ENCODE data around the gene LRMDA.

Gene LRMDA

DNA sequence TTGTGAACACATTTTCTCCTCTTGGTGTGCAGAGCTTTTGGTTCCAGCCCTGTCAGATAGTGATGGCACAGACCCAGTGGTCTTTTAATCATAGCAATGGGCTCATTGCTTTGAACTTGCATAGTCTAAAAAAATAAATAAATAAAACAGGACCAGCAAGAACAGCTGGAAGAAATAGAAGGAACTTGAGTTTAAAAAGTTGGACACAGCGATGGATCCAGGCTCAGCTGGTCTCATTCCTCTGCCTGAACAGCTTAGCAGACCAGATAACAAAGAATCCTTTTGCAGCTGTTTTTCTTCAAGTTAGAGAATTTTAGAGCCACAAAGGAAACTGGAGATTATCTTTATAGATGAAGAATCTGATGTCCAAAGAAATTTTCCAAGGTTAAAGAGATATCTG, 1005.6 kb downstream of the LRMDA start:
- no peak for DNase-seq

- DNase-seq: no peak
Measured at GRCh38 chr10:76440426-76440825, 1009.0 kb downstream of the LRMDA start.

DNA sequence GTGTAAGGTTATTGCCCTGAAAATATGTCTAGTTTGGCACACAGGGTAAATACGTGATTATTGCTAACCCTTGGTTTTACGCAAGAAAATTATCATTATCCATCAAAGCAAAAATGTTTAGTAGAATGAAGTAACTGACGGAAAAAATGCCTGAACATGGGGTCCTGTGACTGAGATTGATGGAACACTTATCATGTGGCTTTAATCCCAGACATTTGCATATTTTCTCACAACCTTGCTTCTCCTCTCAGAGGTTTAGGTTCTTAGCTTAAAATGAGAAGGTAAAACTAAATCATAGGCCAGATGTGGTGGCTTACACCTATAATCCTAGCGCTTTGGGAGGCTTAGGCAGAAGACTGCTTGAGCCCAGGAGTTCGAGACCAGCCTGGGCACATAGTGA, 1010.7 kb downstream of the LRMDA start:
- DNase-seq: no peak

DNA sequence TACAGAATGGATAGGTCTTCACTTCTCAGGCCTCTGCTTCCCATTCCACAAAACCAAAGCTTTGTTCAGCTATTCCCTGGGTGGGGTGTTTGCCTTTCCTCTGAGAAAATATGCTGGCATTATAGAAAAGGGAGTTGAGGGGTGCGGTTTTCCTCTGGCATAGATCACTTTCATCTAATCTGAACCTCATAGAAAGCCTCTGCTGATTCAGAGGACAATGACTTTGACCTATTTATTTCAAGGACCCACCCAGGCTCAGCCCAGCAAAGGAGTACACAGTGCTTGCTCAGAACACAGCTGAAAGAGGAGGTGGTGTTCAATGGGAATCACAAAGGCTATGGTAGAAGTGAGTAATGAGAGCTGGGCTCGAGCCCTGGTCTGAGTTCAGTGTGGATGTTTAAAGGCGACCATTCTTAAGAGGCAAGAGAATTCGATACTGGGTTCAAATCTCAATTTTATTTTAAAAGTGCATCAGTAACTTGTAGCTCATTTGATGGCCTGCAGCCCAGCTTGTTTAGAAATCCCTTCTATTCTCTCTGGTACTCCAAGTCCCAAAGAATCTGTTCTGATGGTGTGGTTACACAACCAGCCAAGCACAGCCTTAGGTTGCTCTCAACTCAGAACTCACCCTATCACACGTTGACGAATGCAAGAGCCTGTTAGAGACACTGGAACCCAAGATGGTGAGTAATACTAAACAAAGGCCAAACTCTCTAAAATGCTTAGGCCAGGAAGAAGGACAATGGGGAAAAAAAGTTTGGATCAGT, 1012.8 kb downstream of the LRMDA start:
- DNase-seq: no peak

GRCh38 chr10:76447578-76447977, 1016.2 kb downstream of the LRMDA start:
- no peak for DNase-seq

DNA sequence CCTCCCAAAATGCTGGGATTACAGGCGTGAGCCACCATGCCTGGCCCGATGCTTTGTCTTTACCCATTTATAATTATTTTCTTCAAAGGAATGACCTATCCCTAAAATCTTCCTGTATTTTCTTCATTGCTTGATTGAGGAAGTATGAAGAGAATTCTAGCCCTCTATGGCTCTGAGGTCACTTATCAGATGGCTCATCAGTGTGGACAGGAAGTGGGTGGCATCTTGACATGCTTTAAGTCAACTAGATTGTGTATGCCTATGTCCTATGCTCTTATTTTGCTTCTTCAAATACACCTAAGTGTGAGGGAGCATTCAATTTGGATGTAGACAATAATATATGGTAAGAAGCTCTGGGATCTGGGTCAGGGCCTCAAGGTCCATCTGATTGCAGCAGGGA, 1020.5 kb downstream of the LRMDA start:
- DNase-seq: no peak

DNA sequence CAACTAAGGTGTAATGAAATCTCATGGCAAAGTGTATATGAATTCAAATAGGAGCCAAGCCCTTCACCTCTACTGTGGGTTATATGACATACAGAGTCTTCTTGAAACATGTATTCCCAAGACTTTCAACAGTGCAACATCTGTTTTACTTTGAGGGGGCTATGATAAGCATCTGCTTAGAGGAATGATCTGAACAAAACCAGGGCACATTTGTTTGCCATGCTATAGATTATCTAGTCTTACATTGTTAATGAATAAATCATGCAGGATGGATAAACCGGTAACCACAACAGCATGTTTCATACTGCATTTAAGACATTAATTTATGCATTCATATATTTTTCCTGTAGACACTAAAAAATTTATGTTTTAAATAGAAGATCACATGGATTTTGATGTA, 1021.9 kb downstream of the LRMDA start:
- DNase-seq: no peak

DNA sequence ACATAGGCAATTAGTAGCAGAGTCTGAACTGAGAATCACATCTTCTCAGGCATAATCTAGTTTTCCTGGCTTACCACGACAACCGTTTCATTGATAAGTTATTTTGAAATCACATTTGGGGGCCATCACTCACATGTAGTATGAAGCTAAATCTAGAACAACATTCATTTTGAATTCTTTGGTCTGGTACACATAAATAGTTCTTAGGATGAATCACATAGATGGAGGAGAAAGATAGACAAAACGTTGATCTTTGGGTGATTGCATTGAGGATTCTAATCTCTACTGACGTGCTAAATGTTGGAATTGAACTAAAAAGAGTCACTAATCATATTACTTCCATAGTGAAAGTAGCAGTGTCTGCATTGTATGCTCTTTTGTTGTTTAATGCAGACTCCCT, 1022.6 kb downstream of the LRMDA start:
- no peak for DNase-seq

DNA sequence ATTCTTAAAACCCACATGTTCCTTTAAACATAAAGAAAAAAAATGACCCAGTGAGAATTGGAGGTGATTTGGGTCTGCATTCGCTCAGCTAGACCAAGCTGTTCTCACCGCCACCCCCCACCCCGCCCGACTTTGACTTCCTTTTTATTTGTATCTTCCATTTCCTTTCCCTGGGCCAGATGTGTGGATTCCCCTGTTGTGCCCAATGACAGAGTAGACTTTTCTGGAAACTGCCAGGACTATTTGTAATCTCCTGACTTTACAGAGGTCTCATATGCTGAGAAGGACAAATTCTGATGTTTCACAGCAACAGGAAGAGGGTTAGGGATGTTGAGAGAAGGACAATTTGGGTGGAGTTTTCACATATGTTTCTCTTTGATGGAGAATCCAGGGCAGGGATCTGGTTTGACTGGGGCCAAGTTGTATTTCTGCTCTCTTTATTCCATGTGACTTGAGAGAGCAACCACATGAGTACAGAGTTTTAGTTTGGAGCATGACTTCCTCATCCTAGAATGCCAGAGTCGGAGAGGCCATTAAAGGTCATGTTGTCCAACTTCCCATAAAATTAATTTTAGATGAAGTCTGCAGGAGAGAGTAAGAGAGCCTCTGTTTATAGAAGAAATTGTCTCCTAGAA, 1023.2 kb downstream of the LRMDA start:
- no peak for DNase-seq

DNA sequence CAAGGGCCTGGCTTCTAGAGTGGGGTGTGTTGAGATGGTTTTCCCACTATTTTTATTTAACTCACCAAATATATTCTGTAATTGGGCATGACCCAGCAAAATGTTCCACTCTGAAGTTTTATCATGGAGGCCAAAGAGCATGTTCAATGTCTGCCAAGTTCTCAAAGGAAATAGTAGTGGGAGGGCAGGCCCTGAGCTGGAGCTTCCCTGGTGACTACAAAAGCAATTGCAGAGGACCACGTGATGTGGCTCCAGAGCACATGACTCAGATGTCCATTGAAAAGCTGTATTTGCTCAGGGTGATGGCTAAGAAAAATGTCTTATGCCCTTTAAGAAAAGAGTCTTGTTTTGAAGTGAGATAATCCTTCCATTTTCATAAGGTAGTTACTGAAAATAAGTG, 1024.8 kb downstream of the LRMDA start:
- no peak for DNase-seq

GRCh38 chr10:76459016-76459730, 1027.7 kb downstream of the LRMDA start:
- DNase-seq: no peak

DNA sequence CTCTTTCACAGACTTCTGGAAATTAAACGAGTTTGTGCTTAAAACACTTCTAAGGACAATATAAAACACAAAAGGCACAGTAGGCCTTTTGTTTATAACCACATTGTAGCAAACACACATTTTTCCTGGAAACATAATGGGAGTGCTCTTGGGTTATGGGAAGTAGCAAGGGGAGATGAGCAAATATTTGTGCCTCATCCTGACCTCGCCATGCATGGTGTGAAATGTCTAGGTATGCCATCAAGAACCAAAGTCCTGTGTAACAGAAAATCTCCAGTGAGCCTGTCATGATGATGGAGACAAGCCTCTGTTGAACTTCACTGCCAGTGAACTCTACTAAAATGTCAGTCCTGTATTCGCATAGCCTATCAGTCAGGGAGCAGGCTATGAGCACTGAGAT, 1029.6 kb downstream of the LRMDA start:
- DNase-seq: no peak

DNA sequence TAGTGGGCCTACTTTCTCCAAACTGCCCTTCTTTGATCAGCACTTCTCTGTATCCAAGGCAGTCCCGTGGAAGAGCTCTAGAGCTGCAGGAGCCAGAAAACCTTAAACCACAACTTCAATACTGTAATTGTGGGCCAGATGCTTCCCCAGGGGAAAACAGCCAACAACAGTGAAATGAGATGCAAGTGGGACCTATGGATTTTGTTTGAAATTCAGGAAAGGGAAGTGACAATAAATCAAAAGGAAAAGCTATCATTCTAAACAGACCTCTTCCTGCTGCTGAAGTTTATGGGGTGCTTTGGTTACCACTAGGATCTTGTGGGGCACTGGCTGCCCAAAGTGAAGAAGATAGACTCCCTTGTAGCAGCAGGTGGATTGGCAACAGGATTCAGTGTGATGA, 1031.7 kb downstream of the LRMDA start:
- DNase-seq: no peak

GRCh38 chr10:76466836-76467503, 1035.5 kb downstream of the LRMDA start:
- DNase-seq: no peak

GRCh38 chr10:76469675-76470074, 1038.3 kb downstream of the LRMDA start:
- DNase-seq: no peak

DNA sequence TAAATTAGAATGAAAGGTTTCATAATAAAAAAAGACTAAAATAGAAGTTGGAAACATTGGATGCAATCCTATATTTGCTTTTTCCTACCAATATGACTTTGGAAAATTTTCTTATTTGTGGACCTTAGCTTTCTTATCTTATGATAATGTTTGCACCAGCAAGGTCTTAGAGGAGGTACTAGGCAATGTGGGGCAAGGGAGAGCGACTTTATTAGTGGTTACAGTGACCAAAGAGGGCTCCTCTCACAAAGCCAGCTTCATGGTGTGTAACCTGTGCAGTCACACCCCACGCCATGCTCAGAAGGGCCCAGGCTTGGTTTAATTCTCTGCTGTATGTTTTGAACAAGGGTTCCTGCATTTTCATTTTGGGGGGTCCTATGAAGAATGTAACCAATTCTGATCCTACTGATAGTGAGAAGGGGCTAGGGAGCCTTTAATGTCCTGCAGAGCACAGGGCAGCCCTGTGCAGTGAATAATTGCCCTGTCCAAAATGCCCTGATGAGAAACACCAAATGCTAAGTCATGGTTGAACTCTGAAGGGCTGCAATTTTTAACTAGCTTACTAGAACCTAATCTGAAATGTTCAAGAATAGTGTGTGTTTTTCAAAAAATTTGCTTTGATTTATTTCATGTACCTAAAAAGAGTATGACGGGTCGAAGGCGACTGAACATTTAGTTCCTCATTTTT, 1047.8 kb downstream of the LRMDA start:
- no peak for DNase-seq

GRCh38 chr10:76481178-76481577, 1049.8 kb downstream of the LRMDA start:
- no peak for DNase-seq

GRCh38 chr10:76487582-76487981, 1056.2 kb downstream of the LRMDA start:
- DNase-seq: no peak

DNA sequence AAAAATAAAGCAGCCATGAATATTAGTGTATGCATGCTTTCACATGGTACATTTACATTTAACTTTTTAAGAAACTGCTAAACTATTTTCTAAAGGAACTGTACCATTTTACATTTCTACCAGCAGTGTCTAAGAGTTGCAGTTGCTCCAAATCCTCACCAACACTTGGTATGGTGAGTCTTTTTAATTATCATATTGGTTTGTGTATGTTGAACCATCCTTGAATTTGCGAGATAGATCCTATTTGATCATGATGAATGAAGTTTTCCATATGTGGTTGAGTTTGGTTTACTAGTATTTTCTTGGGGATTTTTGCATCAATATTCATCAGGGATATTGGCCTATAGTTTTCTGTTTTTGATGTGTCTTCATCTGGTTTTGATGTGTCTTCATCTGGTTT, 1057.2 kb downstream of the LRMDA start:
- no peak for DNase-seq

GRCh38 chr10:76491216-76491615, 1059.8 kb downstream of the LRMDA start:
- DNase-seq: no peak

DNA sequence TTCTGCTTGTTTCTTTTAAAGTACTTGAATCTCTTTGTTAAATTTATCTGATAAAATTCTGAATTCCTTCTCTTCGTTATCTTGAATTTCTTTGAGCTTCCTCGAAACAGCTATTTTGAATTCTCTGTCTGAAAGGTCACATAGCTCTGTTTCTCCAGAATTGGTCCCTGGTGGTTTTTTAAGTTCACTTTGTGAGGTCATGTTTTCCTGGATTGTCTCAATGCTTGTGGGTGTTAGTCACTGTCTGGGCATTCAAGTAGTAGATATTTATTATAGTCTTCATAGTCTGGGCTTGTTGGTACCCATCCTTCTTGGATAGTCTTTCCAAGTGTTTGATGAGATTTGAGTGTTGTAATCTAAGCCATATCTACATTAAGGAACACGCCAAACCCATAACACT, 1060.6 kb downstream of the LRMDA start:
- DNase-seq: no peak

GRCh38 chr10:76492678-76493472, 1061.5 kb downstream of the LRMDA start:
- DNase-seq: no peak
